ENCODE data around the gene PHF5A.

Gene PHF5A

GRCh38 chr22:41468381-41469217 is at the start of gene PHF5A, which contains the start of gene ACO2:
PHF5A (minus strand) TSS chr22:41468692; CDS start chr22:41468653, 39 bp downstream.
ACO2 (plus strand) TSS chr22:41469117; CDS start chr22:41469147, 30 bp downstream.
- peak; percentile 99 for DNase-seq (ENCODE audit: low read depth)

- no peak for DNase-seq (ENCODE audit: low read depth)
Measured at GRCh38 chr22:41518048-41518347, 49.5 kb upstream of the PHF5A start.

DNA sequence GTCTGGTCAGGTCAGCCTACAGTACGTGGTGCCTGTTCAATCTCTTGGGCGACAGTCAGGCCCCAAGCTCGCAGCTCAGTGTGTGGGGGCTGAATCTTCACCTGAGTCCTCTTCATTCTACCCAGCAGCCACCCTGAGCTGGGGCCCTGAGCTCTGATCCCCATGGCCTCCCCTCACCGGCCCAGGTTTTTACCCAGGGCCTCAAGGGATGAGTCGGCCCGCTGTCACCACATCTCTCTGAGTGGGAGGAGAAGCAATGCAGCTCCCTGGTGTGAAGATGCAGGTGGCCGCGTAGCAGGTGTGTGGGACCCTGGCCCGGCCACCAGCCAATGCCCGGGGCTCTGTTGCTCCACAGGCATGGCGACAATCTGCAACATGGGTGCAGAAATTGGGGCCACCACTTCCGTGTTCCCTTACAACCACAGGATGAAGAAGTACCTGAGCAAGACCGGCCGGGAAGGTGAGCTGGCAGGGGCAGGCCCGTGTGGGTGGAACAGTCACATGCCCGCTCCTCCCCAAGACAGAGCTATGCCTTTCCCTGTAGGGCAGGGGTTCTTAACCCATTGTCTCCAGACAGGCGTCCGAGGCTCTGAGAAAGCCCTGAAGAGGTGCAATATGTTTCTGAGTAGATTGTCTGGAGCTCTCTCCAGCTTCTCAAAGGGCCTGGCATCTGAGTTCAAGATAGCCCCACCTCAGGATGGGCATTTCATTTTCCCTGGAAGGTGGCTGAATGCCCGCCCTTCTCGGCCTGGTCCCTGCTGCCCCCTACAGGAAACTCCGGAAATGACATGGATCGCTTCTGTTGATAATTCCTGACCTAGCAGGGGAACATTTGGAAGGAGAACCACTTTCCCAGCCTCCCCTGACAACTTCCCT is 48.9 kb upstream of the PHF5A start:
- peak; percentile 23 for DNase-seq (ENCODE audit: low read depth)

DNA sequence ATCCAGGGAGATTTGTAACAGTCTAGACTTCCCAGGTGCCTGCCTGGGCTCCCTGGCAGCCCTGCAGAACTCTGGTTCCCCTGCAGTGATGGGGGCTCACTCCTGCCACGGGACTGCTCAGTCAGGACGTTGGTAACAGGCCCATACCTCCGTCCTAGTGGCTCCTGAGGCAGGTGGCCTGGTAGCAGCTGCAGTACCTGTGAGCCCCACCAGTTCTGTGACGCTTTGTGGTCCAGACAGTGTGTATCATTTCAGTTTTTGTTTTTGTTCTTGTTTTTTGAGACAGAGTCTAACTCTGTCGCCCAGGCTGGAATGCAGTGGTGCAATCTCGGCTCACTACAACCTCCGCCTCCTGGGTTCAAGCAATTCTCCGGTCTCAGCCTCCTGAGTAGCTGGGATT is 48.0 kb upstream of the PHF5A start:
- no peak for DNase-seq (ENCODE audit: low read depth)

- DNase-seq (ENCODE audit: low read depth) = no peak
Measured at GRCh38 chr22:41513391-41513790, 44.9 kb upstream of the PHF5A start.

DNA sequence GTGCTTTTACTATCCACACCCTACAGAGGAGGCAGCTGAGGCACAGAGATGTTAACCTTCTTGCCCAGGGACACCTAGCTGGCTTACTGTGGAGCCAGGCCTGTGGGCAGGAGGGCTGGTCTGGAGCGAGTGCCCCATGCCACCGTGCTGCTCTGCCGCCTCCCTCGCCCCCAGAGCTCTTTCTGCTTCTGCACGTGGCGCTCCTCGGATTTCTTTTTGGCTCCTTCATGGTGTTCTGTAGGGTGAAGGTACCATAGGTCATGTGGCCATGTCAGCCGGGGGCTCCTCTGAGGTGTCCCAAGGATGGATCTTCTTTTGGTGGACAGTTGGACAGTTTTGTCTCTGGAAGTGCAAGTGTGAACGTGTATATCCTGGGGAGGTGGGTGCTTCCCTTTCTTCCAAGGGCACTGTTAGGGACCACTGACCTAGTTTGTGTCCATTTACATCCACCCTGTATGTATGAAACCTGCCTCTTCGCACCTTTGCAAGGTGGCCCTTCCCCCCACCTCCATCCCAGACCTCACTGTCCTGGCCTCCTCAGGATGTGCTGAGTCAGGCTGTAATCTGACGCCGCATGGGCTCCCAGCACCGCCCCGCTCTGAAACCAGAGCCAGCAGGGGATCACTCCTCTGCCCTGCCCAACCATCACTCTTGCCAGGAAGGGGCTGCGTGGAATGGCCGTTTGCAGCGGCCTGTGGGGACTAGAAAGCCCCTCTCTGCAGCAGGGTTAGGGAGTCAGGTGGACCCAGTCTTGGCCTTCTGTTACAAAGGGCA is 44.1 kb upstream of the PHF5A start:
- DNase-seq (ENCODE audit: low read depth) = no peak

GRCh38 chr22:41511521-41511968 is 43.1 kb upstream of the PHF5A start:
- DNase-seq (ENCODE audit: low read depth) = no peak

- no peak for DNase-seq (ENCODE audit: low read depth)
Measured at GRCh38 chr22:41508770-41509170, 40.3 kb upstream of the PHF5A start.

- no peak for DNase-seq (ENCODE audit: low read depth)
Measured at GRCh38 chr22:41507330-41508063, 39.0 kb upstream of the PHF5A start.

DNA sequence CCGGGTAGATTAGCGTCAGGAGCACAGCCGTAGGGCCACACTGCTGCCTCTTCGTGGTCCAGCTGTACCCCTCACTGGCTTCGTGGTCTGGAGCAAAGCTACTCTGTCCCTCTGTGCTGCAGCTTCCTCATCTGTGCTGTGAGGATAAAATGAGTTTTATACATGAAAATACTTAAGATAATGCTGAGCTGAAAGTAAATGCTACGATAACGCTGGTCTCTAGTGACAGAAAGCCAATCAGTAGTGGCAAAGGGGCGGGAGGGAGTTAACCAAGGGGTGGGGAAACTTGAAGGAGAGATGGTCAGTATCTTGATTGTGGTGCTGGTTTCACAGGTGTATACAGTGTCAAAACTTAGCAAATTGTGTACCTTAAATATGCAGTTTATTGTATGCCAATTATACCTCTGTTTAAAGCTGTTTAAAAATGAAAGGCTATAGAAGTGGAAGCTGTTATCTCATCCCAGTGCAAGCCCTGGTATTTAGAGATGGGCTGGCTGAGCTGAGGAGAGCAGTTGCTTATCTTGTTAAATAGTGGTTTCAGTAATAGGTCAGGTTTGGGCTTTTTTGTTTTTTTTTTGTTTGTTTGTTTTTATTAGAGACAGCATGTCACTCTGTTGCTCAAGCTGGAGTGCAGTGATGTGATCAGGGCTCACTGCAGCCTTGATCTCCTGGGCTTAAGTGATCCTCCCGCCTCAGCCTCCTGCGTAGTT is 37.2 kb upstream of the PHF5A start:
- DNase-seq (ENCODE audit: low read depth) = no peak

GRCh38 chr22:41504816-41505215 is 36.3 kb upstream of the PHF5A start:
- no peak for DNase-seq (ENCODE audit: low read depth)

DNA sequence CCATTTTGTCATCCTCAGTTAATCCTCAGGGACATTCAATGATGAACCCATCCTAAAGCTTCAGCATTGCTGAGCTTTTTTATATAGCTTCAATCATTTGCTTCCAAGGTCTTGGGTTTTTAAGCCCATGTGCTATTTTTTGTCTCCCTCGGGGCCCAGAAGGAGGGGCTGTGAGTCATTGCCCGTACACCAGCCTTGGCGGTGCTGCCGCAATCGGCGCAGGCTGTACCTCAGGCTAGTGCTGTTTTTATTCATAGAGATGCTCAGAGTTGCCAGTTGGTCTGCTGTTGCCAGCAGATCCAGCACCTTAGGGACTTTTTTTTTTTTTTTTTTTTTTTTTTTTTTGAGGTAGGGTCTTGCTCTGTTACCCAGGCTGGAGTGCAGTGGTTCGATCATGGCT is 35.9 kb upstream of the PHF5A start:
- no peak for DNase-seq (ENCODE audit: low read depth)

DNA sequence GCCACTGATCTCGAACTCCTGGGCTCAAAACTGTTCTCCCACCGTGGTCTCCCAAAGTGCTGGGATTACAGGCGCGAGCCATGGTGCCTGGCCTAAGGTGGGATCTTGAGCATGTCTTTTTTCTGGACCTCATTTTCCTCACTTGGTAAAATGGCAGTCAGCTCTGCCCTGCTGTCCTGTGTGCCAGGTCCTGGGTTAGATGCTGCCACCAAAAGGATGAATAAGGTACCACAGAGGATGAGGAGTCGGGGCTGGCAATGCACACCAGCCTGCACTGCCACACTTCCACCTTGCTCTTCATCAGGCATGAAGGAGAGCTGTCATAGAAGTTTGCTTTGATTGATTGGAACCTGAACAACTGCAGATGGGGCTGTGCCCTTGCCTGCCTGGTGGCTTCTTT is 32.7 kb upstream of the PHF5A start:
- DNase-seq (ENCODE audit: low read depth) = no peak

DNA sequence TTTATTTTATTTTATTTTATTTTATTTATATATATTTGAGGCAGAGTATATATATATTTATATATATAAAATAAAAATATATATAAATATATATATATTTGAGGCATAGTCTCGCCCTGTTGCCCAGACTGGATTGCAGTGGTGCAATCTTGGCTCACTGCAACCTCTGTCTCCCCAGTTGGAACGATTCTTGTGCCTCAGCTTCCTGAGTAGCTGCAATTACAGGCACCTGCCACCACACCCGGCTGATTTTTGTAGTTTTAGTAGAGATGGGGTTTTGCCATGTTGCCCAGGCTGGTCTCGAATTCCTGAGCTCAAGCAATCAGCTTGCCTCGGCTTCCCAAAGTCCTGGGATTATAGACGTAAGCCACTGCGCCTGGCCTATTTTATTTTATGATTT is 31.8 kb upstream of the PHF5A start:
- no peak for DNase-seq (ENCODE audit: low read depth)

DNA sequence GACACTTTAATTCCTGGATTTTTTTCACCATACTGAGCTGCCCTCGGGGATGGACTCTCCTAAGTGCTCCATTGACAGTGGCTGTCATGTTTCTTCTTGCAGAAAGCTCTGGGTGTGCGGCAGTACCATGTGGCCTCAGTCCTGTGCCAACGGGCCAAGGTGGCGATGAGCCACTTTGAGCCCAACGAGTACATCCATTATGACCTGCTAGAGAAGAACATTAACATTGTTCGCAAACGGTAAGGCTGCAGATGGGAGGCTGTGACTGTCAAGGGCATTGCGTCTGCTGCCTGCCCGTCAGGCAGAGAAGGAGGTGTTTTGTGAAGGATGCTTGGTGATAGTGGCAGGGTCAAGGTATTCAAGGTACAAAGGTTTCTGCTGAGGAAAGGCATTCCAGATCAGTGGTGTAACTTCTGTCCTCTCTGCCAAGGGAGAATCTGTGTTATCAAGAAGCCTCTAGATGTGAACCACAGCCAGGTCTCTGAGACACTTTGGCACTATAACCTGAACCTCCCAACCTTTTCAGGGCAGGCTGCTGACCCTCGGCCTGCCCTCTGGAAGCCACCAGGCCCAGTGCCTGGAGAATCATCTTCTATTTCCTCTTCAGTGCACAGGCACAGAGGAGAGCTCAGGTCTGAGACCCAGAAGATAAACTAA is 31.3 kb upstream of the PHF5A start:
- DNase-seq (ENCODE audit: low read depth) = no peak

GRCh38 chr22:41498303-41498835 is 29.9 kb upstream of the PHF5A start:
- no peak for DNase-seq (ENCODE audit: low read depth)

DNA sequence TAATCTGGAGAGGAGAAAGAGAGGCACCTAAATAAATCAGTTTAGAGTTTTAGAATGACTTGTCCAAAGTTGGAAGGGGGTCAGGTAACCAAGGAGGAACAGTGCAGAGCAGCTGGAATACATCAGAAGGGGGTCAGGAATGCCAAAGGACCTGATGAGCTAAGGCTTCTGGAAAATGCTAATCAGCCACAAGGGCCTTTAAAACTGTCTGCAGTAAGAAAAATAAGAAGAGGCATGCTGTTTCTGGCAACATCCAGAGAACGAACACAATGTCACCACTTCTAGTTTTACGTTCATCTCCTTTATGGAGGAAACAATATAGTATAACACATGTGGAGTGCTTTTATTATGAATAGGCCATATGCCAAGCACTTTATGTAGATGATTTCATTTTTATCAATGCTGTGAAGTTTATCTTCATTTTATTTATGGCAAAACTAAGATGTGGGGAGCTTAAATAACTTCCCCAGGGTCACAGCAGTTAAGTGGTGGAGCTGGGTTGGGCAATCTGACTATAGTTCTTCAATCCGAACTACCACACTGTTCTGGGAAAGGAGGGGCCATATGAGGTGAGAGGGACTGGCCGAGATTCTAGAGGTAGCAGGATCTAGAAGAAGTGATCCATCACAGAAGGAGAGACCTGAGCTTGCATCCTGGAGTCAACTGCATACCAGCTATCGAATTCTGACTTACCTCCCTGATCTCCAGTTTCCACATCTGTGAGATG is 23.0 kb upstream of the PHF5A start:
- DNase-seq (ENCODE audit: low read depth) = no peak

DNA sequence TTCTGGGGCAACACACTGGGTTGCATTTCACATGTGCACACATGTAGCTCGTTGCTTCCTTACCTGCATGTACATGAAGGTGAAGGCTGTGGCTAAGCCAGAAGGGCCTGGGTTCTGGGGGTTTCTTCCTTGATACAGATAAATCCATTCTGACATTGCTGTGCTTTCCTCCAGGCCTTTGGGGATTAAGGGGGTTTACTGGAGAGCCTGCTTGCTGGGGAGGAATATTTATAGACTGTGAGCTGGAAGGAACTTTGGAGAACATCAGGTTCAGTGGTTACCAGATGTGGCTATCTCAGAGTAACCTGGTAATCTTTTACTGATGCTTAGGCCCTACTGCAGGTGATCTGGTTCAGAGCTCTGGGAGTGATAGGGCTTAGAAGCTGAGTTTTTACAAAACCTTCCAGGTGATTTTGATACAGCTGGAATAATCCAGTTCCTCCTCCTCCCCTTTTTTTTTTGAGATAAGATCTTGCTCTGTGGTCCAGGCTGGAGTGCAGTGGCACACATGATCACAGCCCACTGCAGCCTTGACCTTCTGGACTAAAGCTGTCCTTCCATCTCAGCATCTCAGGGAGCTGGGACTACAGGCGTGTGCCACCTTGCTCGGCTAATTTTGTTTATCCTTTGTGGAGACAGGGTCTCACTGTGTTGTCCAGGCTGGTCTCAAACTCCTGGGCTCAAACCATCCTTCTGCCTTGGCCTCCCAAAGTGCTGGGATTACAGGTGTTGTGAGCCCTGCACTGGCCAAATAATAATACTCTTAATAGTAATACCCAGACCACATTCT is 20.3 kb upstream of the PHF5A start:
- no peak for DNase-seq (ENCODE audit: low read depth)

- DNase-seq (ENCODE audit: low read depth) = no peak
Measured at GRCh38 chr22:41488076-41488475, 19.6 kb upstream of the PHF5A start.
